Astrocyte (in vitro differentiated cells and primary cell): Measurements from ENCODE around the gene IRGC. TPM values are rescaled to one million over a fixed set of nuclear protein-coding genes. Genes with fewer than 3 reads are reported as not detected.

Source experiments
- DNase-seq: peaks from one replicate; pipeline ENCODE4 v3.0.0-alpha.2; 2010; ENCODE audit warnings: low read depth
- FAIRE-seq: peaks from 2 replicates; lab custom pipeline; 2011; peaks lifted over from hg19 to GRCh38; lab: Jason Lieb, UNC
- H2AFZ ChIP-seq: 2 replicates; pipeline ENCODE4 v1.6.0; 2012; ENCODE audit warnings: low read depth, low read length, inconsistent platforms
- H3K27ac ChIP-seq: 2 replicates; pipeline ENCODE4 v1.5.1; 2011; ENCODE audit warnings: low read depth, low read length, inconsistent platforms
- H3K27me3 ChIP-seq: 2 replicates; pipeline ENCODE4 v1.6.0; 2011; ENCODE audit warnings: low read length, inconsistent platforms; ENCODE audit not compliant: insufficient read depth
- H3K36me3 ChIP-seq: 2 replicates; pipeline ENCODE4 v1.5.1; 2011; ENCODE audit warnings: low read length, inconsistent platforms; ENCODE audit not compliant: insufficient read depth
- H3K4me1 ChIP-seq: 2 replicates; pipeline ENCODE4 v1.5.1; 2011; ENCODE audit warnings: low read length, inconsistent platforms; ENCODE audit not compliant: insufficient read depth
- H3K4me2 ChIP-seq: 2 replicates; pipeline ENCODE4 v1.6.0; 2012; ENCODE audit warnings: low read length, inconsistent platforms
- H3K4me3 ChIP-seq: 2 replicates; pipeline ENCODE4 v1.5.1; 2011; ENCODE audit warnings: low read depth, mild to moderate bottlenecking, low read length, inconsistent platforms; ENCODE audit not compliant: insufficient read depth
- H3K79me2 ChIP-seq: 2 replicates; pipeline ENCODE4 v1.6.0; 2012; ENCODE audit warnings: mild to moderate bottlenecking, low read length, inconsistent platforms; ENCODE audit not compliant: insufficient read depth
- H3K9ac ChIP-seq: 2 replicates; pipeline ENCODE4 v1.6.0; 2012; ENCODE audit warnings: mild to moderate bottlenecking, low read length, inconsistent platforms
- H3K9me3 ChIP-seq: 2 replicates; pipeline ENCODE4 v1.5.1; 2012; ENCODE audit warnings: low read depth, mild to moderate bottlenecking, low read length, inconsistent platforms; ENCODE audit not compliant: insufficient read depth
- H4K20me1 ChIP-seq: 2 replicates; pipeline ENCODE4 v1.6.0; 2012; ENCODE audit warnings: low read length, inconsistent platforms; ENCODE audit not compliant: insufficient read depth
- H3K27ac Mint-ChIP-seq: one replicate; pipeline ENCODE4 v1.8.0; 2021; ENCODE audit warnings: mild to moderate bottlenecking, mixed read lengths; ENCODE audit not compliant: unreplicated experiment
- H3K27me3 Mint-ChIP-seq: one replicate; pipeline ENCODE4 v1.8.0; 2021; ENCODE audit warnings: low read depth, mixed read lengths; ENCODE audit not compliant: unreplicated experiment
- H3K36me3 Mint-ChIP-seq: one replicate; pipeline ENCODE4 v1.8.0; 2021; ENCODE audit warnings: low read depth, mixed read lengths; ENCODE audit not compliant: unreplicated experiment
- H3K4me1 Mint-ChIP-seq: one replicate; pipeline ENCODE4 v1.8.0; 2021; ENCODE audit warnings: low read depth, mixed read lengths; ENCODE audit not compliant: unreplicated experiment
- H3K4me3 Mint-ChIP-seq: one replicate; pipeline ENCODE4 v1.8.0; 2021; ENCODE audit warnings: mild to moderate bottlenecking, moderate library complexity, mixed read lengths; ENCODE audit not compliant: unreplicated experiment
- H3K9me3 Mint-ChIP-seq: one replicate; pipeline ENCODE4 v1.8.0; 2021; ENCODE audit warnings: mild to moderate bottlenecking, mixed read lengths; ENCODE audit not compliant: unreplicated experiment
- EZH2 ChIP-seq: IDR thresholded peaks from 2 replicates; pipeline ENCODE4 v1.6.1; 2012; ENCODE audit warnings: mild to moderate bottlenecking, low read length, inconsistent platforms; ENCODE audit not compliant: insufficient read depth
- total RNA-seq: library from RNA; stranded (reverse); gene quantifications from 2 replicates; pipeline ENCODE4 v1.2.1, GENCODE V29; 2021
- TF ChIP-seq, protein P1 (sequence below): IDR thresholded peaks from 2 replicates; pipeline ENCODE4 v1.5.1; 2011; ENCODE audit warnings: low read depth, mild to moderate bottlenecking, inconsistent platforms, low read length, moderate library complexity; ENCODE audit not compliant: insufficient read depth

The IRGC gene
- total RNA-seq, 1 donor from 2014 or later: not detected

DNA sequence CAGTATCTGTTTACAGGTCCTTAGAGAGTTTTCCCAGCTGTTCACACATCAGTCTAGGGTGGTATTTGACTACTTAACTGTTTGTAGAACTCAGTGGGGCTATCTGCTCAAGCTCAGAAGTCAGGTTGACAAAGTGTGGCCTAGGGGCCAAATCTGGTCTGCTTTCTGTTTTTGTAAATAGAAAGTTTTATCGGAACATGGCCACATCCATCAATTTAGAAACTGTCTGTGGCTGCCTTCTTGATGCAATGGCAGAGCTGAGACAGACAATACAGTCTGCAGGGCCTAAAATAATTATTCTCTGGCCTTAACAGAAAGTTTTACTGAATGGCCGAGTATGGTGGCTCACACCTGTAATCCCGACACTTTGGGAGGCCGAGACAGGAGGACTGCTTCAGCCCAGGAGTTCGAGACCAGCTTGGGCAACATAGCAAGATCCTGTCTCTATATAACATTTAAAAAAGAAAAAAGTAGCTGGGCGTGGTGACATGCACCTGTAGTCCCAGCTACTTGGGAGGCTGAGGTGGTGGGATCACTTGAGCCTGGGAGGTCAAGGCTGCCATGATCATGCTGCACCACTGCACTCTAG is 36.5 kb downstream of the IRGC start:
- Histone ChIP-seq H3K27me3 (no peaks in the 10 kb centered on the region), H3K36me3 (peaks cover 25% of the 10 kb centered on the region), H3K27ac (peak overlapping the region; percentile 99), H3K9me3 (no peaks in the 10 kb centered on the region), H3K79me2 (peaks cover 42% of the 10 kb centered on the region), H3K9ac (peak overlapping the region; percentile 63), H3K4me1 (peaks cover 47% of the 10 kb centered on the region), H2AFZ (no peak overlapping the region), H3K4me3 (peak overlapping the region; percentile 26), H3K4me2 (peak overlapping the region; percentile 99), H4K20me1 (peaks cover 4% of the 10 kb centered on the region)
- H3K27me3 Mint-ChIP-seq: no peaks in the 10 kb centered on the region
- no peaks in the 10 kb centered on the region for H3K9me3 Mint-ChIP-seq
- no peak for DNase-seq
- H3K27ac Mint-ChIP-seq: peak overlapping the region; percentile 84
- H3K4me1 Mint-ChIP-seq: peaks cover 29% of the 10 kb centered on the region
- peak overlapping the region; percentile 80 for H3K4me3 Mint-ChIP-seq
- peaks cover 20% of the 10 kb centered on the region for H3K36me3 Mint-ChIP-seq
- no peak for TF ChIP-seq EZH2
- TF ChIP-seq, protein P1, sequence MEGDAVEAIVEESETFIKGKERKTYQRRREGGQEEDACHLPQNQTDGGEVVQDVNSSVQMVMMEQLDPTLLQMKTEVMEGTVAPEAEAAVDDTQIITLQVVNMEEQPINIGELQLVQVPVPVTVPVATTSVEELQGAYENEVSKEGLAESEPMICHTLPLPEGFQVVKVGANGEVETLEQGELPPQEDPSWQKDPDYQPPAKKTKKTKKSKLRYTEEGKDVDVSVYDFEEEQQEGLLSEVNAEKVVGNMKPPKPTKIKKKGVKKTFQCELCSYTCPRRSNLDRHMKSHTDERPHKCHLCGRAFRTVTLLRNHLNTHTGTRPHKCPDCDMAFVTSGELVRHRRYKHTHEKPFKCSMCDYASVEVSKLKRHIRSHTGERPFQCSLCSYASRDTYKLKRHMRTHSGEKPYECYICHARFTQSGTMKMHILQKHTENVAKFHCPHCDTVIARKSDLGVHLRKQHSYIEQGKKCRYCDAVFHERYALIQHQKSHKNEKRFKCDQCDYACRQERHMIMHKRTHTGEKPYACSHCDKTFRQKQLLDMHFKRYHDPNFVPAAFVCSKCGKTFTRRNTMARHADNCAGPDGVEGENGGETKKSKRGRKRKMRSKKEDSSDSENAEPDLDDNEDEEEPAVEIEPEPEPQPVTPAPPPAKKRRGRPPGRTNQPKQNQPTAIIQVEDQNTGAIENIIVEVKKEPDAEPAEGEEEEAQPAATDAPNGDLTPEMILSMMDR: no peak
- FAIRE-seq: no peak

DNA sequence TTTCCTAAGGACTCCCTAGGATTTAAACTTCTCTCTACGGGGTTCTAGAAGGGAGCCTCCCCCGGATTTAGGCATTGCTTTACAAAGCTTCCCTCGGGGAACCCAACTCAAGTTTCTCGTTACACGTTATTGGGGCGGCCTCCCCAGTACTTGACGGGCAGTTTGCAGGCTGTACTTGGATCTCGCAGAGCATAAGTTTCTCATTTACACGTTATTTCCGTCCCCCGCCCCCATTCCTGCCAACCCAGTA is 38.3 kb downstream of the IRGC start:
- Histone ChIP-seq H3K4me2 (peak overlapping the region; percentile 99), H2AFZ (no peak overlapping the region)
- H3K4me1 Mint-ChIP-seq: peaks cover 40% of the 10 kb centered on the region

More for the DNA sequence above, 38.3 kb downstream of the IRGC start:
- peaks cover 9% of the 10 kb centered on the region for H3K36me3 Mint-ChIP-seq
- no peaks in the 10 kb centered on the region for H3K9me3 ChIP-seq
- H3K9ac ChIP-seq: peak overlapping the region; percentile 93
- peaks cover 18% of the 10 kb centered on the region for H3K36me3 ChIP-seq
- H3K4me3 ChIP-seq: peak overlapping the region; percentile 79
- no peaks in the 10 kb centered on the region for H3K27me3 ChIP-seq
- H3K79me2 ChIP-seq: peaks cover 40% of the 10 kb centered on the region
- H3K27me3 Mint-ChIP-seq: no peaks in the 10 kb centered on the region
- FAIRE-seq (no peak), DNase-seq (no peak)
- peak overlapping the region; percentile 99 for H3K27ac ChIP-seq
- H3K4me3 Mint-ChIP-seq: peak overlapping the region; percentile 97
- peak overlapping the region; percentile 99 for H3K27ac Mint-ChIP-seq
- H3K4me1 ChIP-seq: peaks cover 54% of the 10 kb centered on the region
- H4K20me1 ChIP-seq: peaks cover 4% of the 10 kb centered on the region
- TF ChIP-seq, protein P1: no peak
- TF ChIP-seq EZH2: no peak
- H3K9me3 Mint-ChIP-seq: no peaks in the 10 kb centered on the region
